ENCODE measurements around the gene LRRTM4. TPM values are rescaled to one million over a fixed set of nuclear protein-coding genes. Genes with fewer than 3 reads are reported as not detected.

The LRRTM4 gene
- total and polyA plus RNA-seq, 8 donors, result 0.38 to 3.3 (median 2.0) TPM

DNA sequence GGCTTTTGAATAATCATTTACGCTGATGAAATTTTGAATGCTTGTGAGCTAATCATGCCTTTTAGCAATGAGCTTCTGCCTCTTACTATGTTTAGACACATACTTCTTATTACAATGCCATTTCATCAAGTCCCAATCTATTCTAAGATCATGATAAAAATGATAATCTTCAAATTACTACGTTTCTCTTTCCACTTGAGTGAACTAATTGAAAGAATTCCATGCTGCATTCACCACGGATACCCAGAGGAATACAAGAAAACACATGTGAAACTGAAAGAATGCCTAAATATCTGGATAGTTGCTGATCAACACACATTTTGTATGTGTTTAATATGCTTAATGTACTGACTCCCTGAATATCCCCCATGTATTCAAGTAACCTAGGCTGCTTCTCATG lies 62.3 kb downstream of the LRRTM4 start:
- intact Hi-C loops (cut with DNase I), result no loop called here
- Histone ChIP-seq H3K27ac (no peak overlapping the region), H3K27me3 (no peaks in the 10 kb centered on the region), H3K36me3 (no peaks in the 10 kb centered on the region), H3K4me1 (no peaks in the 10 kb centered on the region), H3K4me3 (no peak overlapping the region), H3K9me3 (no peaks in the 10 kb centered on the region)
- TF ChIP-seq, protein P1, sequence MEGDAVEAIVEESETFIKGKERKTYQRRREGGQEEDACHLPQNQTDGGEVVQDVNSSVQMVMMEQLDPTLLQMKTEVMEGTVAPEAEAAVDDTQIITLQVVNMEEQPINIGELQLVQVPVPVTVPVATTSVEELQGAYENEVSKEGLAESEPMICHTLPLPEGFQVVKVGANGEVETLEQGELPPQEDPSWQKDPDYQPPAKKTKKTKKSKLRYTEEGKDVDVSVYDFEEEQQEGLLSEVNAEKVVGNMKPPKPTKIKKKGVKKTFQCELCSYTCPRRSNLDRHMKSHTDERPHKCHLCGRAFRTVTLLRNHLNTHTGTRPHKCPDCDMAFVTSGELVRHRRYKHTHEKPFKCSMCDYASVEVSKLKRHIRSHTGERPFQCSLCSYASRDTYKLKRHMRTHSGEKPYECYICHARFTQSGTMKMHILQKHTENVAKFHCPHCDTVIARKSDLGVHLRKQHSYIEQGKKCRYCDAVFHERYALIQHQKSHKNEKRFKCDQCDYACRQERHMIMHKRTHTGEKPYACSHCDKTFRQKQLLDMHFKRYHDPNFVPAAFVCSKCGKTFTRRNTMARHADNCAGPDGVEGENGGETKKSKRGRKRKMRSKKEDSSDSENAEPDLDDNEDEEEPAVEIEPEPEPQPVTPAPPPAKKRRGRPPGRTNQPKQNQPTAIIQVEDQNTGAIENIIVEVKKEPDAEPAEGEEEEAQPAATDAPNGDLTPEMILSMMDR (IDR thresholded peaks at IDR 0.05), result no peak
- DNase-seq (peak in 1 of 4 donors; percentile 5), ATAC-seq (no peak)

DNA sequence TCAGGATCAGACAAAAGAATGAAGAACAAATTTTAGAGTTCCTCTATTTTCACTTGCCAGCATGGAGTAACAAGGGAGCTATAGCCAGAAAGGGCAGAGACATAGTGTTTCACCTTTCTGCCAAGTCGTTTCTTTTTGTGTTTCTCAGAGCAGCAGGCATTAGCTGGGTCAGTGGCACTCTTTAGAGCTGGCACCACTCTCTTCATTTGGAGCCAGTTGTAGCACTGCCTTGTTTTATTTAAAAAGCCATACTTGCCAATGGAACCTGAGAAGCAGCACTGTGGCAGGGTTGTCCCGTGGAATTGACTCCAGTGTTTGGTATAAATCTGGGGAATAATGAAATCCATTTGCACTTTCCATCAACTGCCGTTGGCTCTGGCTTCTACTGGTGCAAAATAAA lies 64.0 kb downstream of the LRRTM4 start:
- Histone ChIP-seq H3K4me3 (no peak overlapping the region), H3K27ac (no peak overlapping the region), H3K4me1 (no peaks in the 10 kb centered on the region), H3K27me3 (no peaks in the 10 kb centered on the region), H3K36me3 (no peaks in the 10 kb centered on the region), H3K9me3 (no peaks in the 10 kb centered on the region)
- intact Hi-C loops (cut with DNase I), result no loop called here
- TF ChIP-seq, protein P1 (IDR thresholded peaks at IDR 0.05), result no peak
- DNase-seq (no peak), ATAC-seq (no peak)

DNA sequence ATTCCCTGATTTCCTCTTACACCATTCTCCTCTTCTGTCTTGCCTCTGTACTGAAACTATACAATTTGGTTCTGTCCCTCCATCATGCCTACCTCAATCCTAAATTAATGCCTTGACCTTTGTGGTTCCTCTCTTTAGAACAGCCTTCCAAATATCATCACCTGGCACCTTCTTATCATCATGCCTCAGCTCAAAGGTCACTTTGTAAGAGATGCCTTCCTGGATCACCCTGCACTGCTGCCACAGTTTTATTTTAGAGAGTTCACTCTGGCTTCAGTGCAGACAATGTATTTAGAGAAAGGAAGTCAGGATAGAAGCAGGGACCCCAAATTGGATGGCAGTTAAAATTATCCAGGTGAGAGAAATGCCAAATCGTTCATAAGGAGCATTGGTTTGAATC lies 64.5 kb downstream of the LRRTM4 start:
- intact Hi-C loops (cut with DNase I), result no loop called here
- DNase-seq, result no peak
- Histone ChIP-seq H3K9me3 (no peaks in the 10 kb centered on the region), H3K27me3 (no peaks in the 10 kb centered on the region), H3K4me3 (no peak overlapping the region), H3K36me3 (no peaks in the 10 kb centered on the region), H3K4me1 (no peaks in the 10 kb centered on the region), H3K27ac (no peak overlapping the region)
- TF ChIP-seq, protein P1 (IDR thresholded peaks at IDR 0.05), result no peak
- no peak for ATAC-seq

DNA sequence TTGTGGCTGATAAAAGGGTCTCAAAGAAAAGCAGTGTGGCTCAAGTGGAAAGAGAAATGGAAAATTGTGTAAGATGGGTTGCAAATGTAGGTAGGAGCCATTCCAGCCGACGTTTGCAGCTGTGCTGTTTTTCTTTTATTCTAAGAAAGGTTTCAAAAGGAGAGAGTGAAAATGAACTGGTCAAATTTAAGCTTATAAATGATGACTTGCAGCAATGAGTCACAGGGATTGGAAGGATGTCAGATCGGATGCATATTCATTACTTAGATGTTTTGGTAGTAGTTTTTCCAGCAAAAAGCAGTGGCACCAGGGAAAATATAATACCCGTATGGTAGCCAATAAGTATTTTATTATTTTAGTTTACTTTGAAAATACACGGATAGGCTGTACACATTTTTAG lies 79.1 kb downstream of the LRRTM4 start:
- Histone ChIP-seq H3K4me3 (no peak overlapping the region), H3K4me1 (no peaks in the 10 kb centered on the region), H3K27ac (no peak overlapping the region), H3K9me3 (no peaks in the 10 kb centered on the region), H3K27me3 (no peaks in the 10 kb centered on the region), H3K36me3 (no peaks in the 10 kb centered on the region)
- TF ChIP-seq, protein P1 (IDR thresholded peaks at IDR 0.05), result no peak
- DNase-seq (no peak), ATAC-seq (no peak)
- intact Hi-C loops (cut with DNase I), result no loop called here

DNA sequence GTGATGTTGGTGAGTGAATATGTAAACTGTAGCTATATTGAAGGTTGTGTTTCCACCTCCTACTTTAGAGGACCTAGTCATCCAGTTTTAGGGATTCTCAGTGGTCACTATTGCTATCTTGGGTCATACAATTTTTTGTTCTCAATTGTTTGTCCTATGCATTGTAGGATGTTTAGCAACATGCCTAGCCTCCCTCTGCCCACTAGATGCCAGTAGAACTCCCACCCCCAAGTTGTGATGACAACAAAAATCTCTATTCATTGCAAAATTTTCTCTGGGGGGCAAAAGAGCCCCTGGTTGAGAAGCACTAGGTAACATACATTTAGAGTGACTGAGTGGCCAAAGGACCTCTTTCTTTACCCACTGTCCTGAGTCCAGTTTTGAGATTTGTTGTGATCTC lies 87.3 kb downstream of the LRRTM4 start:
- Histone ChIP-seq H3K27me3 (no peaks in the 10 kb centered on the region), H3K27ac (no peak overlapping the region), H3K4me3 (no peak overlapping the region), H3K4me1 (no peaks in the 10 kb centered on the region), H3K9me3 (no peaks in the 10 kb centered on the region), H3K36me3 (no peaks in the 10 kb centered on the region)
- DNase-seq (no peak), ATAC-seq (no peak)
- intact Hi-C loops (cut with DNase I), result no loop called here
- TF ChIP-seq, protein P1 (IDR thresholded peaks at IDR 0.05), result no peak

Data from left lung (tissue), 10 donors.